Activated T-helper 1 cell treated with Interleukin-2 at 50 U/mL for 16 hours (primary cell): Measurements from ENCODE around the gene KIF4A.
"Not testable (repeated sequence)": the region's sequence is repeated elsewhere in the genome, so short reads cannot be mapped to it uniquely, and the experiment has no call there.

ENCODE experiments used
- DNase-seq: peaks from one replicate; pipeline ENCODE4 v3.0.0-alpha.2; 2020; ENCODE audit warnings: low read depth

KIF4A gene

GRCh38 chrX:70289793-70290770 lies at the start of gene KIF4A, which contains the start of gene PDZD11:
Gene KIF4A (plus strand): TSS chrX:70290104. CDS start chrX:70290459, 355 bp downstream.
Gene PDZD11 (minus strand): TSS chrX:70289927. CDS start chrX:70289341, 586 bp downstream.
- peak; percentile 68 for DNase-seq

DNA sequence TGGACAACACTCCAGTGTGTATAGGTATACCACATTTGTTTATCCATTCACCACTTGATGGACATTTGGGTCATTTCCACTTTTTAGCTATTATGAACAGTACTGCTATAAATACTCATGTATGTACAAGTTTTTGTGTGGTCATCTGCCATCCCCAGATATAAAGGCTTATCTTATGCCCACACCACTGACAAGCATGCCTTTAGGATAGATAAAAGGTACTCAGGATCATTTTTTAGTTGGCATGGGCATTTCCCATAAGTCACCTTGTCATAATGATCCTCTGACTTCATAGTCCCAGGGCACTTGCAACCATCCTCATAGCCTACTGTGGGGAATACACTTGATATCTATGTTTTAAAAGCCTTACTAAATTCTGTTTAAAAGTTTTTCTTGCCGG lies 49.2 kb upstream of the KIF4A start:
- DNase-seq = no peak

GRCh38 chrX:70241501-70241900 lies 48.4 kb upstream of the KIF4A start:
- no peak for DNase-seq

DNA sequence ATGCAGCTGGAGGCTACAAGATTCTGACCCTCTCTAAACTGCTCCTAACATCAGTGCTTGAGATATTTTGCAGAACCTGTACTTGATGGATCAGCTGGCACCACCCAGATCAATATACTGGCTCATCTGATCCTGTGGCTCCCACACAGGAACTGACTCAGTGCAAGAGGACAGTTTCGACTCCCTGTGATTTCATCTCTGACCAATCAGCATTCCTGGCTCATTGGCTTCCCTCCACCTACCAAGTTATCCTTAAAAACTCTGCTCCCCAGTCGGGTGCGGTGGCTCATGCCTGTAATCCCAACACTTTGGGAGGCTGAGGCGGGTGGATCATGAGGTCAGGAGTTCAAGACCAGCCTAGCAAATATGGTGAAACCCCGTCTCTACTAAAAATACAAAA lies 46.3 kb upstream of the KIF4A start:
- DNase-seq = not testable (repeated sequence)

- no peak for DNase-seq
Measured at GRCh38 chrX:70244881-70245280, 45.0 kb upstream of the KIF4A start.

- no peak for DNase-seq
Measured at GRCh38 chrX:70247252-70247651, 42.7 kb upstream of the KIF4A start.

DNA sequence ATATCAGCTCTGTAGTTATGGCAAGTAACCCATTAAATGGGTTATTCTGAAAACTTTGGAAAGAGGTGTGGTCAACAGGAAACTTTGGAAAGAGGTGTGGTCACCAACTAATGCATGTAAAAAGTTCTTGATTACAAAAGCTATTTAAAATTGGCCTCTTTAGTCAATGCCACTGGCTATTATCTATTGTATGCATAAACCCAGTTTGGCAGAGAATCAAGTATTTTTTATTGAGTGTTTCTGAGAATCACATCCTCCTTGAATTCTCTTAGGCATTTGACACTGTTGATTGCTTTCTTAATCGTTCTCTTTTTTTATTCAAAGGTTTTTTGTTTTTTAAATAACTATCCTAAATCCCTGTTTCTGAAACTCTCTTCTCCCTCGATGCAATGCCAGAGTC lies 37.4 kb upstream of the KIF4A start:
- no peak for DNase-seq

GRCh38 chrX:70253377-70254062 lies 36.4 kb upstream of the KIF4A start:
- no peak for DNase-seq

DNA sequence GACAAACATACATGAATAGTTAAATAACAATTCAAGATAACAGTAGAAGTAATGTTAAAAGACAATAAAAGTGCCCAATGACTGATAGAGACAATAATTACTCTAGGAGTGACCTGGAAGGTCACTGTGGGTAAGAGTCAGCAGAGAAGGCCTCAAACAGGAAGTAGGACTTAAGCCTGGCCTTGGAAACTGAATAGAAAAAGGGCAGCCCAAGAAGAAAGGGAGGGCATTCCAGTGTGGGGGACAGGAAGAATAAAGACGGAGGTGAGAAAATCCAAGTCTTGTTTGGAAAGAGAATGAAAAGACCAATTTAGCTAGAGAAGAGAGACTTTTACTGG lies 35.9 kb upstream of the KIF4A start:
- no peak for DNase-seq

DNA sequence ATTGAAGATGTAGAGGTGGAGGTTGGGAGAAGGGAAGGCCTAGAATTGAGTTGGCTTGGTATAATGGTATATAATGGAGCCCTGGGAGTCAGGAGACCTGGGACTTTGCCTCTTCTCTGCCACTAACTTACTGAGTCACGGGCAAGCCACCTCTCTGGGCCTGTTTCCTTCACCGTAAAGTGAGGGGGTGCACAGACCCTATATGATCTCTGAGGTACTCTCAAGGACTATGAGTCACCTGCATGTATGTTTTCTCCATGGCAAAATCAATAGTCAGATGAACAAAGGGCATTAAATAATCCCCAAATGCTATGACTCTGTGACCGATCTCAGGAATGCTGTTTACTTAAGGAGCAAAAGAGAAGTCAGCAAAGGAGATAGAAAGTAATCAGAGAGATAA lies 35.0 kb upstream of the KIF4A start:
- no peak for DNase-seq

DNA sequence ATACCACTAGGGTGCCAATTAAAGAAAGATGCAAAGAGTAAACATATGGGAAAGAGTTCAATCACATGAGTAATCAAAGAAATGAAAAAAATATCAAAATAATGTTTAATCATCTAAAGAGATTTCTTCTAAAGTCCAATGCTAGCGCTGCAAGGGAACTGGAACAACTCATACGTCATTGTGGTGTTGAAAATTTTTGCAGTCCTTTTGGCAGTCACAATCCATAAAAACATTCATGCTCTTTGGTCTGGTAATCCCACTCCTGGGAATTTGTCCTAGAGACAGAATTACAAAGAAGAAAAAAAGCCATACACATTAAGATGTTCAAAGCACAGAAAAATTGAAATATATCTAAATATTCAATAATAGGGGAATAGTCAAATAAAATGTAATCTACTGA lies 34.5 kb upstream of the KIF4A start:
- no peak for DNase-seq

GRCh38 chrX:70257423-70258288 lies 32.2 kb upstream of the KIF4A start:
- no peak for DNase-seq

- no peak for DNase-seq
Measured at GRCh38 chrX:70260104-70260503, 29.8 kb upstream of the KIF4A start, which contains the start of gene P2RY4. Gene P2RY4 (minus strand): TSS chrX:70260204. CDS start chrX:70259624, 580 bp downstream.

- DNase-seq = no peak
Measured at GRCh38 chrX:70262952-70263567, 26.8 kb upstream of the KIF4A start.

DNA sequence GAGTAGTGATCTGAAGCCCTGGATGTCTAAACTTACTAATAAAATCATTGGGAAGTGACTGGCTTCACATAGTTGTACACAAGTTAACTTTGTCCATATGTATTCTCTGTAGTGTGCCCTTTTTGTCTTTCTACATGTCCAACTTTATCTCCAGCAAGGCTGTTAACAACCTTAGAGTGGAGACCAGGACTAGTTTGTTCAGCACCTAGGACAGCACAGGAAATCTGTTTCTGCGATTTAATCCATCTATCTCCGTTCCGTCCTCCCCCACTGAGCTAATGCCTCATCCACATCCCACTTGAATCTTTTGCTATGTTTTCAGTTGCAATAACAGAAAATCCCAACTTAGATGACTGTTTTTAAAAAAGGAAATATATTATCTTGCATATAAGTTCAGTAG lies 25.1 kb upstream of the KIF4A start:
- DNase-seq = no peak

DNA sequence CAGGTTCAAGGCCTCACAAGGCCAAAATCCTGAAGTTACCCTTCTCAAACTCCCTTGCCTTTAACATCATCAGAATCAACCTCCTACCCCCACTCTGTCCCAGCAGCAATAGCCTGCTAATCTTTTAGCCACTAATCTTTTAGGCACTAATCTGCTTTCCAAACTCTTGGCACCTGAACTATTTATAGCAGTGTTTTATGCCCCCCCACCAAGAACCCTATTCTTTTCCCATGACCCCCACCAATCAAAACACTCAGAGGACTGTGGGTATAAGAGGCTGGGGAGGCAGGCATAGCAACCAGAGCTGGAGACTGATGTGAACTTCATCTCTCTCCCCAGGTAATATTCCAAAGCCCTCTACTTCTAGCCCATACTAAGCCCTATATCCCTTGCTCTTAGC lies 21.9 kb upstream of the KIF4A start, which contains the start of gene ARR3:
Gene ARR3, plus strand, starts transcription at position 301 of the 400 bp plus-strand sequence. CDS start 1,052 bp downstream, outside the sequence.
- no peak for DNase-seq

DNA sequence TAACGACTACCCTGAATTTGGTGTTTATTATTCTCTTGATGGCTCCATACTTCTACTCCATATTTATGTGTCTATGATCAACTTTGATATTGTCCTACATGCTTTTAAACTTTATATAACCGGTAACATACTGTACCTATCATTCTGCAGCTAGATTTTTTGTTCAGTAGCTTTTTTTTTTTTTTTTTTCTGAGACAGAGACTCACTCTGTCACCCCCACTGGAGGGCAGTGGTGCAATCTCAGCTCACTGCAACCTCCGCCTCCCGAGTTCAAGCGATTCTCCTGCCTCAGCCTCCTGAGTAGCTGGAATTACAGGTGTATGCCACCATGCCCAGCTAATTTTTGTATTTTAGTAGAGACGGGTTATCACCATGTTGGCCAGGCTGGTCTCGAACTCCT lies 15.9 kb upstream of the KIF4A start:
- not testable (repeated sequence) for DNase-seq

- DNase-seq = no peak
Measured at GRCh38 chrX:70279081-70279480, 10.8 kb upstream of the KIF4A start.

DNA sequence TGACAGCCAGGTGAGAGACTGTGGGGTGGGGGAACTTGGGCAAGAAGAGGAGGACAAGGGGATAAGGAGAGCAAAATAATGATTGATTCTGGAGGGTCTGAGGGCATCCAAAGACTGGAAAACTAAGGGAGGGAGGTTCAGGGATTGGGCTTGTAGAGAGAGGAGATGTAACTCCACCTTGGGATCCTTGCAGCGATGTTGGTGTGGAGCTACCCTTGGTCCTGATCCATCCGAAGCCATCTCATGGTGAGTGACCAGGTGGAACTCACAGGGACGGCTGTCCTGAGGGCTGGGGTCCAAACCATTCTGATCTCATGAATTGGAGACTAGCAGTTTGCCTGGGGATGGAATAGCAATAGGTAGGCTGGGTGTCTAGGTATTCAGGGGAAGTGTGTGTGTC lies 9.3 kb upstream of the KIF4A start:
- no peak for DNase-seq

- no peak for DNase-seq
Measured at GRCh38 chrX:70281951-70282350, 8.0 kb upstream of the KIF4A start, which contains the start of gene RAB41. Gene RAB41 (plus strand): TSS chrX:70282172. CDS start chrX:70282218, 46 bp downstream.

DNA sequence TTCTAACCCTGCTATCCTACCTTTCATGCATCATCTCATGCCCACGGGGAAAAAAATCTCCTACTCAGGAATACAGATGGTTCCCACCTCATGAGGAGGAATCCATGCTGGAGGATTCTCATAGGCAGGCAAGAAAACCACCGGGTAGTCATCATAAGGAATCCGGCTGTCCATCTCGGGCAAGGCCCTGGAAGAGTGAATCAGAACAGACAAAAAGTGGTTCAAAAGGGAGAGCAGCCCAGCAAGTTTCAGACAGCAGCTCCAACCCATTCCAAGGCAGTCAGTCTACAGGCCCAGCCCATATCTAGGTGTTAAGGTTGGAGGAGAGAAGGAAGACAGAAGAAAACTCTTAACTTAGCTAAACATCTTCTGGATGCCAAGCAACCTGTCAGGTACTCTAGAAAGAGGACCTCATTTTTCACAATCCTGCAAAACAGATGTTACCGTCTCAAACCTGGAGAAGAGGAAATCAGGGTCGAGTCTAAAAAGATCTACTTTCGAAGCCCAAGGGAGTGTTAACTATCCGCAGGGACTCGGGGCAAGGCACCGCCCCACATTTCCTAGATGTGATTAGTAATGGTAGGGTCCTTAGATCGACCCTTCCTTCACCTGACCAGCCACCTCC lies 624 bp upstream of the KIF4A start:
- DNase-seq = no peak
